ENCODE data around the gene BRAF. TPM values are rescaled to one million over a fixed set of nuclear protein-coding genes. Genes with fewer than 3 reads are reported as not detected.

BRAF gene
- total RNA-seq, 4 donors from 2014 or later, result 33.1 to 56.0 (median 44.8) TPM

GRCh38 chr7:140867467-140868462 is 57.0 kb downstream of the BRAF start:
- 85 to 88% methylated on average over 5 of the region's 5 CpGs for WGBS, 2 donors (ENCODE audit: low coverage in 1 of 2)
- no peak for ATAC-seq

GRCh38 chr7:140866926-140867325 is 57.8 kb downstream of the BRAF start:
- ATAC-seq, result no peak
- Histone ChIP-seq H3K27me3 (no peaks in the 10 kb centered on the region), H3K27ac (no peak overlapping the region), H3K36me3 (no peaks in the 10 kb centered on the region), H3K4me1 (no peaks in the 10 kb centered on the region), H3K9me3 (no peaks in the 10 kb centered on the region), H3K4me3 (no peak overlapping the region)
- TF ChIP-seq POLR2AphosphoS5 (IDR thresholded peaks at IDR 0.05), result no peak
- TF ChIP-seq EP300 (IDR thresholded peaks at IDR 0.05), result no peak
- TF ChIP-seq, protein P1, sequence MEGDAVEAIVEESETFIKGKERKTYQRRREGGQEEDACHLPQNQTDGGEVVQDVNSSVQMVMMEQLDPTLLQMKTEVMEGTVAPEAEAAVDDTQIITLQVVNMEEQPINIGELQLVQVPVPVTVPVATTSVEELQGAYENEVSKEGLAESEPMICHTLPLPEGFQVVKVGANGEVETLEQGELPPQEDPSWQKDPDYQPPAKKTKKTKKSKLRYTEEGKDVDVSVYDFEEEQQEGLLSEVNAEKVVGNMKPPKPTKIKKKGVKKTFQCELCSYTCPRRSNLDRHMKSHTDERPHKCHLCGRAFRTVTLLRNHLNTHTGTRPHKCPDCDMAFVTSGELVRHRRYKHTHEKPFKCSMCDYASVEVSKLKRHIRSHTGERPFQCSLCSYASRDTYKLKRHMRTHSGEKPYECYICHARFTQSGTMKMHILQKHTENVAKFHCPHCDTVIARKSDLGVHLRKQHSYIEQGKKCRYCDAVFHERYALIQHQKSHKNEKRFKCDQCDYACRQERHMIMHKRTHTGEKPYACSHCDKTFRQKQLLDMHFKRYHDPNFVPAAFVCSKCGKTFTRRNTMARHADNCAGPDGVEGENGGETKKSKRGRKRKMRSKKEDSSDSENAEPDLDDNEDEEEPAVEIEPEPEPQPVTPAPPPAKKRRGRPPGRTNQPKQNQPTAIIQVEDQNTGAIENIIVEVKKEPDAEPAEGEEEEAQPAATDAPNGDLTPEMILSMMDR (IDR thresholded peaks at IDR 0.05), result no peak
- TF ChIP-seq POLR2A (IDR thresholded peaks at IDR 0.05), result no peak

More at GRCh38 chr7:140867467-140868462, 57.0 kb downstream of the BRAF start:
- Histone ChIP-seq H3K27ac (no peak overlapping the region), H3K27me3 (no peaks in the 10 kb centered on the region), H3K4me1 (peaks cover 0 to 4% (median 0%) of the 10 kb centered on the region in 3 donors), H3K9me3 (no peaks in the 10 kb centered on the region), H3K4me3 (no peak overlapping the region), H3K36me3 (no peaks in the 10 kb centered on the region)
- TF ChIP-seq POLR2AphosphoS5 (IDR thresholded peaks at IDR 0.05) (no peak), EP300 (IDR thresholded peaks at IDR 0.05) (no peak), POLR2A (IDR thresholded peaks at IDR 0.05) (no peak)
- TF ChIP-seq, protein P1 (IDR thresholded peaks at IDR 0.05), result no peak

DNA sequence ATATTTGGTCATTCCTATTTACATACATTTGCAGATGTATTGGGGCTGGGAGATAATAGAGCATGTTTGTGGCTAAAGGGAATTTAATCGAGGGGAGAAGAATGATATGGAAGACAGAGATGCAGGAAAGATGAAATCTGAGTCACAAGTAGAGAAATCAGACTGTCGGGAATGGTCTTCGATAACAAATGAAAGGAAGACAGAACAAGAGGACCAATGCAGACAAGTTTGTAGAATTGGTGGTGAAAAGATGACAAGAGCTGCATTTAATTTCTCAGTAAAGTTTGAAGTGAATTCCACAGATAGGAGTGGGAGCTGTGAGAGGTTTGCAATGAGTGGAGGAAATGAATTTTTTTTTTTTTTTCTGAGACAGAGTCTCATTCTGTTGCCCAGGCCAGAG is 60.0 kb downstream of the BRAF start:
- Histone ChIP-seq H3K9me3 (no peaks in the 10 kb centered on the region), H3K4me1 (no peaks in the 10 kb centered on the region), H3K27ac (no peak overlapping the region), H3K36me3 (no peaks in the 10 kb centered on the region), H3K27me3 (no peaks in the 10 kb centered on the region), H3K4me3 (no peak overlapping the region)
- TF ChIP-seq EP300 (IDR thresholded peaks at IDR 0.05) (no peak), POLR2A (IDR thresholded peaks at IDR 0.05) (no peak), POLR2AphosphoS5 (IDR thresholded peaks at IDR 0.05) (no peak)
- TF ChIP-seq, protein P1 (IDR thresholded peaks at IDR 0.05), result no peak
- 92 to 100% methylated on average over 3 of the region's 3 CpGs for WGBS, 2 donors (ENCODE audit: low coverage in 1 of 2)
- no peak for ATAC-seq

DNA sequence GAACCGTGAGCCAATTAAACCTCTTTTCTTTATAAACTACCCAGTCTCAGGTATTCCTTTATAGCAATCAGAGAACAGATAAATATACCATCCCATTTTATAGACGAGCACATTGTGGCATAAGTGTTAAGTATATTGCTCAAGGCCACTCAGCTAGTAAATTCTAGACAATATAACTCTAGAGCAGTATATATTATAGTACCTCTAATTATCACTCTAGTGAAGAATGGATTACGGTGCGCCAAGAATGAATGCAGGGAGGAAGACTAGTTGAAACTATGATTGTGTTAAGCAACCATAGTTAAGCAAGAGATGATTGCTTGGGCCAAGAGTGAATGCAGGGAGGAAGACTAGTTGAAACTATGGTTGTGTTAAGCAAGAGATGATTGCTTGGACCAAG is 60.9 kb downstream of the BRAF start:
- 72 to 98% methylated on average over 2 to 4 of the region's 4 CpGs for WGBS, 2 donors (ENCODE audit: low coverage in 1 of 2)
- no peaks in the 10 kb centered on the region for H3K27me3 ChIP-seq
- TF ChIP-seq POLR2AphosphoS5 (IDR thresholded peaks at IDR 0.05), result no peak
- TF ChIP-seq POLR2A (IDR thresholded peaks at IDR 0.05), result no peak
- TF ChIP-seq, protein P1 (IDR thresholded peaks at IDR 0.05), result no peak
- TF ChIP-seq EP300 (IDR thresholded peaks at IDR 0.05), result no peak
- no peak overlapping the region for H3K4me3 ChIP-seq
- H3K4me1 ChIP-seq, result peaks cover 0 to 5% (median 0%) of the 10 kb centered on the region in 3 donors
- H3K27ac ChIP-seq, result no peak overlapping the region
- no peaks in the 10 kb centered on the region for H3K36me3 ChIP-seq
- no peaks in the 10 kb centered on the region for H3K9me3 ChIP-seq
- no peak for ATAC-seq

- H3K36me3 ChIP-seq, result no peaks in the 10 kb centered on the region
- no peak overlapping the region for H3K27ac ChIP-seq
- no peaks in the 10 kb centered on the region for H3K27me3 ChIP-seq
- no peak for ATAC-seq
- WGBS, 2 donors (ENCODE audit: low coverage in 1 of 2), result 86 to 100% methylated on average over 1 to 2 of the region's 2 CpGs
- H3K4me1 ChIP-seq, result peaks cover 0 to 6% (median 0%) of the 10 kb centered on the region in 3 donors
- no peak overlapping the region for H3K4me3 ChIP-seq
- TF ChIP-seq POLR2AphosphoS5 (IDR thresholded peaks at IDR 0.05) (no peak), POLR2A (IDR thresholded peaks at IDR 0.05) (no peak), EP300 (IDR thresholded peaks at IDR 0.05) (no peak)
- TF ChIP-seq, protein P1 (IDR thresholded peaks at IDR 0.05), result no peak
- no peaks in the 10 kb centered on the region for H3K9me3 ChIP-seq
These were observed 61.5 kb downstream of the BRAF start for GRCh38 chr7:140863184-140863583.
